OCI-LY1 (cell line): ENCODE results near the gene LRRC25.

Source experiments
- EZH2 ChIP-seq: fragments of 200-600 bp; sonication (generic), shearing (Covaris generic); IDR thresholded peaks from 2 replicates; pipeline ENCODE4 v1.8.0; 2017; ENCODE audit warnings: borderline replicate concordance, mixed run types, mild to moderate bottlenecking, antibody characterized with exemption, low read length, moderate library complexity, mixed read lengths
- TF ChIP-seq, protein P1 (sequence below): fragments of 200-600 bp; sonication (generic), shearing (Covaris generic); IDR thresholded peaks from 2 replicates; pipeline ENCODE4 v1.5.1; 2017; ENCODE audit warnings: mild to moderate bottlenecking, antibody characterized with exemption, low read length, moderate library complexity, mixed read lengths

DNA sequence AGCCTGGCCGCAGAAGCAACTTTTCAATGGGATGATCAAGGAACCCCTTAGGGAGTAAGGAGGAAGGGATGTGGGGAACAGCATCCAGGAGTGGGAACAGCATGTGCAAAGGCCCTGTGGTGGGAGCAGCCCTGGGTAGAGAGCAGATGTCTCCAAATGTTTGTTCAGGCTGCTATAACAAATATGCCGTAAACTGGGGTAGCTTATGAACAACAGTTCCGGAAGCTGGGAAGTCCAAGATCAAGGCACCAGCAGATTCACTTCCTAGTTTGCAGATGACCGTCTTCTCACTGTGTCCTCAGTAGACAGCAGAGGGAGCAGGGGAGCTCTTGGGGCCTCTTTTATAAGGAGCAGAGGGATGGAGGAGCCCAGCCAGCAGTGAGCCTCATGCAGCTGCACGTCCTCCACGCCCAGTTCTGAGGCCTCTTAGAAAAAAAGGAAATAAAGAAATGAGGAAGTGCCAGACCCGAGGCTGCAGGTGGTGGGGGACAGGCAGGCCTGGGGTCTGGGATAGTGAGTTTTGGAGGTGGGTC is 4.2 kb upstream of the LRRC25 start:
- TF ChIP-seq, protein P1, sequence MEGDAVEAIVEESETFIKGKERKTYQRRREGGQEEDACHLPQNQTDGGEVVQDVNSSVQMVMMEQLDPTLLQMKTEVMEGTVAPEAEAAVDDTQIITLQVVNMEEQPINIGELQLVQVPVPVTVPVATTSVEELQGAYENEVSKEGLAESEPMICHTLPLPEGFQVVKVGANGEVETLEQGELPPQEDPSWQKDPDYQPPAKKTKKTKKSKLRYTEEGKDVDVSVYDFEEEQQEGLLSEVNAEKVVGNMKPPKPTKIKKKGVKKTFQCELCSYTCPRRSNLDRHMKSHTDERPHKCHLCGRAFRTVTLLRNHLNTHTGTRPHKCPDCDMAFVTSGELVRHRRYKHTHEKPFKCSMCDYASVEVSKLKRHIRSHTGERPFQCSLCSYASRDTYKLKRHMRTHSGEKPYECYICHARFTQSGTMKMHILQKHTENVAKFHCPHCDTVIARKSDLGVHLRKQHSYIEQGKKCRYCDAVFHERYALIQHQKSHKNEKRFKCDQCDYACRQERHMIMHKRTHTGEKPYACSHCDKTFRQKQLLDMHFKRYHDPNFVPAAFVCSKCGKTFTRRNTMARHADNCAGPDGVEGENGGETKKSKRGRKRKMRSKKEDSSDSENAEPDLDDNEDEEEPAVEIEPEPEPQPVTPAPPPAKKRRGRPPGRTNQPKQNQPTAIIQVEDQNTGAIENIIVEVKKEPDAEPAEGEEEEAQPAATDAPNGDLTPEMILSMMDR, result peak; percentile 48; the same call in 1 of the 2 replicates
- TF ChIP-seq EZH2, result no peak
